Measurements from ENCODE around the gene AKT3. TPM values are rescaled to one million over a fixed set of nuclear protein-coding genes. Genes with fewer than 3 reads are reported as not detected.

Gene AKT3
- total RNA-seq, 4 donors from 2014 or later: 51.7 to 84.1 (median 71.1) TPM

GRCh38 chr1:243473227-243474135, 376.6 kb downstream of the AKT3 start:
- Histone ChIP-seq H3K4me3 (replicated peaks in 1 of 3) (no peak overlapping the region), H3K4me1 (peaks cover 0 to 6% of the 10 kb centered on the region in 2 donors), H3K27ac (peak overlapping the region in 1 of 3 donors; percentile 23), H3K27me3 (no peaks in the 10 kb centered on the region), H3K9me3 (no peaks in the 10 kb centered on the region), H3K36me3 (no peaks in the 10 kb centered on the region)
- intact Hi-C loops (cut with DNase I): no loop called here
- 47 to 51% methylated on average over 12 of the region's 12 CpGs for WGBS, 2 donors
- TF ChIP-seq CTCF (IDR thresholded peaks at IDR 0.05) (no peak), POLR2A (IDR thresholded peaks at IDR 0.05) (no peak)
- DNase-seq: no peak

GRCh38 chr1:243471754-243472745, 378.0 kb downstream of the AKT3 start:
- Histone ChIP-seq H3K27ac (no peak overlapping the region), H3K36me3 (no peaks in the 10 kb centered on the region), H3K27me3 (no peaks in the 10 kb centered on the region), H3K9me3 (no peaks in the 10 kb centered on the region), H3K4me3 (replicated peaks in 1 of 3) (no peak overlapping the region), H3K4me1 (peaks cover 0 to 6% of the 10 kb centered on the region in 2 donors)
- TF ChIP-seq POLR2A (IDR thresholded peaks at IDR 0.05) (no peak), CTCF (IDR thresholded peaks at IDR 0.05) (no peak)
- intact Hi-C loops (cut with DNase I): no loop called here
- no peak for DNase-seq
- 75 to 85% methylated on average over 3 of the region's 3 CpGs for WGBS, 2 donors

GRCh38 chr1:243471026-243471685, 378.9 kb downstream of the AKT3 start:
- H3K4me1 ChIP-seq: peaks cover 0 to 6% of the 10 kb centered on the region in 2 donors
- no peaks in the 10 kb centered on the region for H3K9me3 ChIP-seq
- H3K4me3 ChIP-seq (replicated peaks in 1 of 3): no peak overlapping the region
- no peak overlapping the region for H3K27ac ChIP-seq
- WGBS, 2 donors: 87 to 90% methylated on average over 17 of the region's 17 CpGs
- TF ChIP-seq POLR2A (IDR thresholded peaks at IDR 0.05): no peak
- no peak for TF ChIP-seq CTCF (IDR thresholded peaks at IDR 0.05)
- DNase-seq: no peak
- intact Hi-C loops (cut with DNase I): no loop called here
- no peaks in the 10 kb centered on the region for H3K27me3 ChIP-seq
- H3K36me3 ChIP-seq: no peaks in the 10 kb centered on the region

GRCh38 chr1:243470502-243470901, 379.5 kb downstream of the AKT3 start:
- Histone ChIP-seq H3K9me3 (no peaks in the 10 kb centered on the region), H3K4me1 (peaks cover 0 to 6% of the 10 kb centered on the region in 2 donors), H3K36me3 (no peaks in the 10 kb centered on the region), H3K4me3 (replicated peaks in 1 of 3) (no peak overlapping the region), H3K27ac (no peak overlapping the region), H3K27me3 (no peaks in the 10 kb centered on the region)
- TF ChIP-seq CTCF (IDR thresholded peaks at IDR 0.05) (no peak), POLR2A (IDR thresholded peaks at IDR 0.05) (no peak)
- WGBS, 2 donors: 81 to 85% methylated on average over 7 of the region's 7 CpGs
- intact Hi-C loops (cut with DNase I): no loop called here
- no peak for DNase-seq

Data from thyroid gland (tissue), 4 donors.